ENCODE results near the gene C10orf90.

C10orf90 gene

GRCh38 chr10:126670056-126670894 is at the start of gene C10orf90:
C10orf90 (minus strand) TSS chr10:126670693; CDS start chr10:126670480, 213 bp downstream.
- no peak for DNase-seq

DNA sequence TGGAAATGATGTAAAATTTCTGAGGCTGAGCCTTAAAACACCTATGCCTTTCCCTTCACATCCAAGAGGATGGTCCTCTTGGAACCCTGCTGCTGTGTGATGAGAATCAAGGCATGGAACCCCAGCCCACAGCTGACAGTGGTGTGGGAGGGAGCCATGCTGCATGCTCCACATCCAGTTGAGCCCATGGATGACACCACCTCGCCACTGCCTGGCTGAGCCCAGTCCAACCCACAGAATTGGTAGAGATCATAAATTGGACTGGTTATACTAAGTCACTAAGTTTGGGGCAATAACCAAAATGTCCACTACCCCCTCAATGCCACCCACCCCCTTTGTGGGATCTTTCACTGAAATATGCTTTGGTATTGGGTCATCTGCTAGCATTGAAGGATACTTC is 45.9 kb upstream of the C10orf90 start:
- no peak for DNase-seq

- DNase-seq = no peak
Measured at GRCh38 chr10:126713594-126713993, 43.1 kb upstream of the C10orf90 start.

DNA sequence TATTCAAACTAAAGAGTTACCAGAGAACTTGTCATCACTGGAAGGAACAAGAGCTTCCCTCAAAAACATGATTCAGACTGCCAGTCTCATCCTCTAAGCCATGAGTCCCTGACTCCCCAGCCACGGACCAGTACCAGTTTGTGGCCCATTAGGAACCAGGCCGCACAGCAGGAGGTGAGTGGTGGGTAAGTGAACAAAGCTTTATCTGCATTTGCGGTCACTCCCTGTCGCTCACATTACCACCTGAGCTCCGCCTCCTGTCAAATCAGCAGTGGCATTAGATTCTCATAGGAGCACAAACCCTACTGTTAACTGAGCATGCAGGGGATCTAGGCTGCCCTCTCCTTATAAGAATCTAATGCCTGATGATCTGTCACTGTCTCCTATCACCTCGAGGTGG is 42.2 kb upstream of the C10orf90 start:
- DNase-seq = no peak

DNA sequence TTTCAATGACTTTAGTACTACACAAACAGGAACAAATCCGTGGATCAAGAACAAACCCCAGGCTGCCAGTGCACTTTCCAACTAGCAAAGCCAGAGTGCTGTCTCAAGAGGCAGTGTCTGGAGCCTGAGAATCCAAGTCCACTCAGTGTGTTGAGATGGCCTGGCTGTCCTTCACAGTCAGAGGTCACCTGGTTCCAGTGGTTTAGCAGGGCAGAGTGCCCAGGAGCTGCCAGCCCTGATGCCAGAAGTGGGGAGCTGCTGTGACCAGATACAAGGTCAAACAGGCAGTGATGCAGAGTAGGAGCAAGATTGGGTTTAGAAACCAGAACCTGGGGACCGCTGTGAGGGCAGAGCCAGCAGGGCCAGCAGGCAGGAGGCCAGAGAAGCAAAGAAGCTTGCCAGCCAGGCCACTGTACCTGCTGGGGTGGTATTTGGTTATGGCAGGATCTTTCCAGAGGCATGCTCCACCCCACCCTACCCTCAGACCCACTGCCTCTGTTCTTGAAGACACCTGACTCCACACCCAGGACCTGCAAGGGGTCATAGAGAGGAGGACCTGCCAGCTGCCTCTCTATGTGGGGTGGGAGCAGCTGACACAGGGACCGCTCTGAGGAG is 35.6 kb upstream of the C10orf90 start:
- DNase-seq = no peak

- no peak for DNase-seq
Measured at GRCh38 chr10:126705131-126705530, 34.6 kb upstream of the C10orf90 start.

GRCh38 chr10:126704649-126705048 is 34.2 kb upstream of the C10orf90 start:
- no peak for DNase-seq

DNA sequence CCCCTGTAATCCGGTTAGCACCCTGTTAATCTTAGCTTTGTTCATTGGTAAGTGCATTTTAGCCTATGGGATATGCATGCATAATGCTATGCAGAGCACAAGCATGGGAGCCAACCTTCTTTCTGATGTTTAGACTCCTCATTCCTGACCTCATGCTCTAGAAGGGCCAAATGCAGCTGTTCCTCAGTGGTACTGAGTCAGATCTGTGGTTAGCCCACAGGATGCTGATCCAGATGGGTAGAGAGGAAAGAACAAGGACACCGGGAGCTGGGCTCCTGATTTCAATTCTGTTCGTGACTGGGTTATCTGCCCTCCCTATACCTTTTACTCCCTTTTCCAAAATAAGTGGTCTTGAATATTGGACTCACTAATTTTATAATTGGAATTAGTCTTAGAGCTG is 31.7 kb upstream of the C10orf90 start:
- DNase-seq = no peak

DNA sequence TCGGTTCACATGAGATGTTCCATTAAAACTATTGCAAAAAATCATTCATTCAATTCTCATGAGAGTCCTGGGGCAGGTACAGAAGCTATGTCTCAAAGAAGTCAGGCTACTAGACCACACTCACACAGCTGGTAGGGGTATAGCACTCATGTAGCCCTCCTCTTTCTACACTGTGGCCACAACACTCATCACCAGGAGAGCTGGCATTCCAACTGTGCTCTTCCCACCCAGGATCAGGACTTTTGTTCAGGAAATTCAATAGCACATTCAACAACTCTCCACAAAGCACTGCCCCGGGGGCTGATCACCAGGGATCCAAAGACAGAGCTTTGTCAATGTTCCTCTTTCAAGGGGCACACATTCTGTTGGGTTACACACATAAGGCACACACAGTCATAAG is 31.0 kb upstream of the C10orf90 start:
- DNase-seq = no peak

GRCh38 chr10:126696684-126697083 is 26.2 kb upstream of the C10orf90 start:
- DNase-seq = no peak

DNA sequence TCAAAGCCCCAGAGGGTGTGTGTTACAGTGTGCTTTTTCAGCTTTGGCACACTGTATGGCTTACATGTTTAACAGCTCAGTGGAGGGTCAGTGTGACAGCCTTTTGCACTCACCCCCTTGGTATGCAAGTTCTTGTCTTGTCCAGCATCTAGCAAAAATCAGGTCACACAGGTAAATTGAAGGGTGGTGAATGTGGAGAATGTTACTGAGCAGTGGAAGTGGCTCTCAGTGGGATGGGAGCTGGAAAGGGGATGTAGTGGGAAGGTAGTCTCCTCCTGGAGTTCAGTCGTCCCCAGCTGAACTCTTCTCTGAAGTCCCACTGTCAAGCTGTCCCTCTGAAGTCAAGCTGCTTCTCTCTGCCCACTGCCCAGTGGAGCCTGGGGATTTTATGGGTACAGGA is 21.0 kb upstream of the C10orf90 start:
- DNase-seq = no peak

DNA sequence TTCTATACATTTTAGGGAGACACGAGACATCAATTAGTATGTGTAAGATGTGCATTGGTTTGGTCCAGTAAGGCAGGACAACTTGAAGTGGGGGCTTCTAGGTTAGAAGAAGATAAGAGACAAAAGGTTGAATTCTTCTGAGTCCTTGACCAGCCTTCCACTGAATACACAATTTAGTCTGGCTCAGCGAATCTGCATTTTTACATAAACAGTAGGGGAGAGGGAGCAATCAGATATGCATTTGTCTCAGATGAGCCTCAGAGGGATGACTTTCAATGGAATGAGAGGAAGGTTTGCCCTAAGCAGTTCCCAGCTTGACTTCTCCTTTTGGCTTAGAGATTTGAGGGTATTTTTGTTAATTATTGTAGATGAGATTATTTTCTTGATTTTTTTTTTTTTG is 20.0 kb upstream of the C10orf90 start:
- no peak for DNase-seq

DNA sequence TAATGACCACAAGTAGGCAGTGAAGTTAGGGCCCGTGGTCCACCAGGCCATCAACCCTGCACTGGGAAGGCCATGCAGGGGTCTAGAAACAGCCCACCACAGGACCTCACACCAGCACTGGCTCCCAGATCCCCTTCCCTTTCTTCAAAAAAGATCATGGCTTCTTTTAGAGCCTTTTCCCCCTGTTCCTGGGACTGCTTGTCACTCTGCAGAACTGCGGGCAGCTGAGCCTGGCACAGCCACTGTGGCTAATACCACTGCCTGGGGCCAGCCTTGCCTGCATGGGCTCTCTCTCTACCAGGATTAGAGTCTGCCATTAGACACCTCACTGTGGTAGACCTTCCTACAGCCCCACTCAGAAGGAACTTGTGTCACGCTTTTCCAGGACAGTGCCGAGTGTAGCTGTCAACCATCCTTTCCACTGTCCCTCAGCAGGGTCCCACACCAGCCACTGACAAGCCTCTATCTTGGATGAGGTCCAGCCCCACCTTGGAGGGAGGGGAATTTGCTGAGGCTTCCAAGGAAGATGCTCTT is 19.0 kb upstream of the C10orf90 start:
- no peak for DNase-seq

DNA sequence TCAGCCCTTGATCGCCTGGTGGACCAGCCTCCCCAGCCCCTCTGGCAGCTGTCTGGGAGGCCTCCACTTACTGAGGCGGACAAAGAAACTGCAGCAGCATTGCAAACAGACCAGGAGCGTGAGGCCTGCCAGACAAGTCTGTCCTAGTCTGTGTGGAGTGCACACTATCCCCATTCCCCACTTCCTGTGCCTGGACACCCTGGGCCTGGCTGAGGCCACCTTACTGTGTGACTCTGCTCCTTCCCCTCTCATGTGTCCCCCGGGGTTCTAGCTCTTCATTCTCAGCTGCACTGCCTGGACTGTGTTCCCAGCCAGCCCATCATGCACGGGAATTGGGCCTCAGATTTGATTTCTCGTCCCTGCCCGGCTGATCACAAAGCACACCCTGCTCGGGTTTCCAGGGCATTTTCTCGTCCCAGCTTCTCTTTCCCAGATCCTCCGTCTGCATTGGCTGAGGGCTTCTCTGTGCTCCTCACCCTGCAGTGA is 16.7 kb upstream of the C10orf90 start:
- DNase-seq = no peak

GRCh38 chr10:126686719-126687118 is 16.2 kb upstream of the C10orf90 start:
- no peak for DNase-seq

DNA sequence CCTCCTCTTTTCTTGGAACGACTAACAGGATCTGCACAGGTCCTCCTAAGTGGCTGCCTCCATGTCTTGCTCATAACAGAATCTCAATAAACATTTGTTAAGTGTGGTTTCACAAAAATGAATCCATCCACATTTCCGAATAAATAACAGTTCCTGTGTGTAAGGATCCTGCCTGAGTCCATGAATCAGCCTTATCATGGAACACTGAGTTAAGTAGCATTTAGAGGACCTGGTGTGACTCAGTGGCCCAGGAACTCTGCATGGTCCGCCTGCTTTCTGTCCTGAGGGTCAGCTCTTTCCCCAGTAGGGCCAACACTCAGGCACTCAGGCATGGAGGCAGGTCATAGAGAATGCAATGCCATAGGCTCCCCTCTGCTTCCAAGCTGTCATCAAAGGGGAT is 15.8 kb upstream of the C10orf90 start:
- DNase-seq = no peak

GRCh38 chr10:126685756-126686155 is 15.3 kb upstream of the C10orf90 start:
- no peak for DNase-seq

DNA sequence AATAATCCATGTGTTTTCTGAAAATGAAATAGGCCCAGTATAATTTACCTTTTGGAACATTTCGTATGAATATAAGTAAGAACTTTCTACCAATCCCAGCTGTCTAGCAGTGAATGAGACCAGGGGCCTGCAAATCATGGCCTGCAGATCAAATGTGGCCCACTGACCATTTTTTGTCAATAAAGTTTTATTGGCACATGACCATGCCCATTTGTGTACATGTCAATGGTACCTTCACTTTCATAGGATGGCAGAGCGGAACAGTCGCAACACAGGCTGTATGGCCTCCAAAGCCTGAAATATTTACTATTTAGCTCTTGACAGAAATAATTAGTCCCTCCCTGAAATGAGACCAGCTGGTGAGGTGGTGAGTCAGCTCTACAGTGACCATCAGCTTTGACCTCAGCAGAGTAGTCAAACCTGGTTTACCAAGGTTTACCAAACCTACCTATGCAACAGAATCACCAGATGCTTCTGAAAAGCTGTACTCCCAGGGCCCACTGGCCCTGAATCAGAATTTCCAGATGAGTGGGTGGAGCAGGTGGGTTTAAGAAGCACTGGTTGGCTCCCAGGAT is 13.8 kb upstream of the C10orf90 start:
- no peak for DNase-seq

GRCh38 chr10:126683466-126683865 is 13.0 kb upstream of the C10orf90 start:
- no peak for DNase-seq

DNA sequence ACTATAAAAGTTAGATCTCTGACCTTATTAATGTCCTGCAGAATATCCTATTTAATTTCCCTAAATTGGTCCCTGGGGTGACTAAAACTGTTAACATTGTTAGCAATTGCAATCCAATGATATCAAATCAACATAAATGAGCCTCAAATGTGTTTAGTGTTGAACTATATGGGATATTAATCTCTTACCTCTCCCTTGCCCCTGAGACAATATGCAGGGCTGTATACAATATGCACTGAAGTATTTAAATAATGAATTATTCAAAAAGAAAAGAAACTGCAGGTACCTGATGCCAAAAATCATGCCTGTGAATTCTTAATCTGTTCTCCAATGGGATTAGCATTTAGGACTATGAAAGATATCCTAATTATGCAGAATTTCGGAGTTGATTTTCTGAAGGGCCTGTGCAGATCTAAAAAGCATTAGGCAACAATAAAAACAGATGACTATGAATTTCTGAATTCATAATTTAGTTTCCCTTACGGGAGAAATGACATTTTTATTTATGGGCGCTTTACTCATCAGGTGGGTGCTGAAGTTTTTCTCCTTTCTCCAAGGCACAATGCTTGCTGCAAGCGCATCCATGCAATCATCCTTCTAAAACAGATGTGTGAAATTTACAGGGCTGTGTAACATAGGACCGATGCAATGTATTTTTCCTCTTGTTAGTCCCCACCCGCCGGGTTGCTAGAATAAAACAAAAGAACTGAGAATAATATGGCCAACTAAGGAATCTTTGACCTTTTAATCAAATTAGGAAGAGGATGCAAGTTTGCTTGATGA is 5.4 kb upstream of the C10orf90 start:
- DNase-seq = no peak

DNA sequence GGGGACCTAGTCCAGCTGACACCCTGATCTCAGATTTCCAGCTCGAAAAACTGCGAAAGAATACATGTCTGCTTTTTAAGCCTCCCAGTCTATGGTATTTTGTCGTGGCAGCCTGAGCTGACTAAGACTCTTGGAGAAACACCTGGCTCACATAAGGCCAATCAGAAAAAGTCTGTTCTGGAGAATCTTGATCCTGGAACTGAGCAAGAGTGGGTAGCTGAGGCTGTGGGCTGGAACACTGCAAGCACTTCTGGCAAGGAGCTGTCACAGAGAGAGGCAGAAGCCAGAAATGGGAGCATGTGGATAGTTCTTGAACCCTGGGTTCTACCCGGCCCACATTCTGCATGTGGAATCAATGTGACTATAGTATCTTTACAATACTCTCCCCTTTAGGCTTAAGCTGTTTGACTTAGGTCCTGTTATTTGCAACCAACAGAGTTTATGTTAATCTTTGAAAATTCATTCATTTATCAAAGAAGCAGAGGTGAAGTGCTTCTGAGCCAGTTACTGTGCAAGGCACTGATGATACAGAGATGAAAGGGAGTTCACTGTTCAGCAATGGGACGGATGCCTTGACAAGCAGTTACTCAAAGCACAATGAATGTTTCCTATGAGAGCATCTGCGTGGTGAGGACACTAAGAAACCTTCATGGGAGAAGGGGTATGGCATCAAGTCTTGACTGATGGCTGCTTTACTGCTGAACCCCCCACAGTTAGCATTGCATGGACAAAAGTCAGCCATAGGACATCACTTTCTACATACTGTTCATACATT is 4.4 kb upstream of the C10orf90 start:
- no peak for DNase-seq

- no peak for DNase-seq
Measured at GRCh38 chr10:126673565-126673964, 3.1 kb upstream of the C10orf90 start.

Measured in stimulated activated CD4-positive, alpha-beta T cell treated with anti-CD3 and anti-CD28 coated beads, Interleukin-2, amount 100 ng/mL, for 48 hours (primary cell).